Mononuclear cell (primary cell): Measurements from ENCODE around the gene SLX4IP. TPM values are rescaled to one million over a fixed set of nuclear protein-coding genes. Genes with fewer than 3 reads are reported as not detected.

ENCODE experiments used
- H3K27me3 ChIP-seq: 2 replicates; pipeline ENCODE4 v1.6.0; 2011; ENCODE audit warnings: low read length, control low read depth; ENCODE audit not compliant: insufficient read depth
- H3K4me1 ChIP-seq: 2 replicates; pipeline ENCODE4 v1.5.1; 2011; ENCODE audit warnings: mild to moderate bottlenecking, low read length, control low read depth; ENCODE audit not compliant: insufficient read depth
- H3K4me3 ChIP-seq: 2 replicates; pipeline ENCODE4 v1.5.1; 2011; ENCODE audit warnings: mild to moderate bottlenecking, low read length, moderate library complexity
- H3K9me3 ChIP-seq: 2 replicates; pipeline ENCODE4 v1.5.1; 2011; ENCODE audit warnings: low read depth, mild to moderate bottlenecking, control low read depth, low read length
- total RNA-seq: library from RNA; depleted of rRNA; stranded (reverse); fragments of >200 nt; gene quantifications from one replicate; pipeline ENCODE4 v1.2.3, GENCODE V29; 2012

The SLX4IP gene
- total RNA-seq, 1 donor, result 1.2 TPM

DNA sequence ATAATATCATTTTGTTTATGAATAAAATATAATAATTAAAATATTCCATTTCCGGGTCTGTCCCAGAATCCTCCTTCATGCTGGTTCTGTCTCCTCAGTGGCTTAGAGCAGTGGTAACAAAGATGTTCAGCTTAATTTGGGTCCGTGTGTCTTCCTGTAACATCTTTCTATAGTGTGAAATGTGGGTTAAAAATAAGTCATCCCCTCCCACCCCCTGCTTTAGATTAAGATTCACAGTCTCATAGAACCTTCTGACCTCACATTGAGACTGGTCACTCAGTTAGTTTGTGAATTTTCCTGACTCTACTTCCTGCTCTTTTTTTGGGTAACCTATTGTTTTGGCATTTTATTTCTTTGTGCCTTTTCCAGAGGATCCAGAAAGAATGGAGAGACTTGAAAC, 55.2 kb downstream of the SLX4IP start:
- peaks cover 41% of the 10 kb centered on the region for H3K4me1 ChIP-seq
- H3K27me3 ChIP-seq, result no peaks in the 10 kb centered on the region
- H3K9me3 ChIP-seq, result no peaks in the 10 kb centered on the region
- H3K4me3 ChIP-seq, result no peak overlapping the region

DNA sequence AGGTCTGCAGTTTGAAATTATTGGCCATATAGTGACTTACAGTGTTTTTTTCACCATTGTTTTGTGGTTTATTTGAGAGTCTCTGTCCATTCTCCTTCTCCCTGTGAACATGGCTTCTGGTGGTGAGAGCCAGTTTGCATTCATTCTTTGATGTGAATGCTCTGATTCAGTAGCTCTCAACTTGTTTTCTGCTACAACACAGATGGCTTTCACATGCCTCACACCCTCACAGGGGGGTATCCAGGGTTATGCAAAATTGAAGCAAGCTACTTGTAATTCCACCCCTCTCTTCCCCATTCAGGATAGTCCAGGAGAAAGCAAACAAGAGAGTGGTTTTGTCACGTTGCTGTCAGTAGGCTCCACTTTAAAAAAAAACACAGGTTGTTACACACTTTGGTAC, 55.6 kb downstream of the SLX4IP start:
- H3K27me3 ChIP-seq, result no peaks in the 10 kb centered on the region
- H3K9me3 ChIP-seq, result no peaks in the 10 kb centered on the region
- H3K4me3 ChIP-seq, result no peak overlapping the region
- peaks cover 41% of the 10 kb centered on the region for H3K4me1 ChIP-seq

DNA sequence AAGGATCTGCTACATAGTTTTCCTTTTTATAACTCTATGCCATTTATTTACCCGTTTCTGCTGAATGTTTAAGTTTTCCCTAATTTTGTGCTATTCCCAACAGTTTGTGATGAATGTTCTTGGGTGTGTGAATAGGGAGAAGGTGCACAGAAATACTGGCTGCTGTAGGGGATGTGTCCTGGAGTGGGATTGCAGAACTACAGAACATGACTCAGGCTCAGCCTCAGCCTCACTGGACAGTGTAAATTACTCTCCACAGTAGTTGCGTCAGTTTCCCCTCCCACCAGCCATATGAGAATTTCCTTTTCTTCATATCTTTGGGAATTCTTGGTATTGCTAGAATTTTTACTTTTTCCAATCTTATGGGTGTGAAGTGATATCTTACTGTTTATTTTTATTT, 57.0 kb downstream of the SLX4IP start:
- H3K27me3 ChIP-seq, result no peaks in the 10 kb centered on the region
- H3K4me3 ChIP-seq, result no peak overlapping the region
- H3K9me3 ChIP-seq, result no peaks in the 10 kb centered on the region
- H3K4me1 ChIP-seq, result peaks cover 39% of the 10 kb centered on the region

DNA sequence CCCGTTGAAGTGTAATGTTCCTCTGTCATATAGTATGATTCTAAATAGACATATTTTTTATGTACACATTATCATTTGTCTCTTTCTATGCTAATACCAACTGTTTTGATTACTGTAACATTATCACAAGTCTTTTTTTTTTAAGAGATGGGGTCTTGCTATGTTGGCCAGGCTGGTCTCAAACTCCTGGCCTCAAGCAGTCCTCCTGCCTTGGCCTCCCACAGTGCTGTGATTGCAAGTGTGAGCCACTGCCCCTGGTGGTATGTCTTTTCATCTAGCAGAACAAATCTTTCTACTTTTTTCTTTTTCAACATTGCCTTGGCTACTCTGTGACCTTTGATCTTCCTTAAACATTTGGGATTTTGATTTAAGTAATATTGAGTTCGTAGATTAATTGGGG, 57.7 kb downstream of the SLX4IP start:
- Histone ChIP-seq H3K9me3 (no peaks in the 10 kb centered on the region), H3K27me3 (no peaks in the 10 kb centered on the region), H3K4me1 (peaks cover 31% of the 10 kb centered on the region), H3K4me3 (no peak overlapping the region)

DNA sequence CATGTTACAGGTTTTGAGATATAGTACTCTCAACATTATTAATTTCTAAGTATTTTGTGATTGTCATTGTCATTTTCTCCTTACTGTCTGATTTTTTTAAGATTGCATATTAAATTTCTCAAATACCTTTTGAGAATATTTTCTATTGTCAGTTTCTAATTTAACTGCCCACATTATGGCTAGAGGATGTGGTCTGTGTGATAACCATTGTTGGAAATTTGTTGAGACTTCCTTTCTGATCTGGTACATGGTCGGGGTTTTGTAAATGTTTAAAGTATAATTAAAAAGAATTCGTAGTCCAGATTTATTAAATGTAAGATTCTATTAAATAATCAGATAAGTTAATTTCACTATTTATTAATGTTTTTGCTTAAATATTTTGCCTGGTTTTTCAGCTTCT, 60.1 kb downstream of the SLX4IP start:
- H3K9me3 ChIP-seq, result no peaks in the 10 kb centered on the region
- H3K4me3 ChIP-seq, result no peak overlapping the region
- H3K4me1 ChIP-seq, result peaks cover 19% of the 10 kb centered on the region
- H3K27me3 ChIP-seq, result no peaks in the 10 kb centered on the region

DNA sequence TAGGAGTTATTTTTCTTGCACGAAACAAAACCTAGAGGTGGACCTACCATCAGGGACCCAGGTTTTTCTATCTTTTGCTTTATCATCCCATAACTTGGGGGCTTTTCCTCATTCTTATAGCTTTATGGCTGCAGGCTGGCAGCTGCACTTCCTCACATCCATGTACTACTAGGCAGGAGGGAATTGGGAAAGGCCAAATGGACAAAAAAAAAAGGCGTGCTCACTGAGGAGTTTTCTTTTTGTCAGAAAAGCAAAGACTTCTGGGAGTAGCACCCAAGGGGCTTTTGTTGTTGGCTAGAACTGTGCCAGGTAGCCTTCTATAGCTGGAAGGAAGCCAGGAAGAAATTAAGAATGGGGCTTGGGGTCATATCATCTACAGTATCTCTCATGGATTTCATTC, 61.4 kb downstream of the SLX4IP start:
- Histone ChIP-seq H3K9me3 (no peaks in the 10 kb centered on the region), H3K4me1 (peaks cover 21% of the 10 kb centered on the region), H3K4me3 (no peak overlapping the region), H3K27me3 (no peaks in the 10 kb centered on the region)

DNA sequence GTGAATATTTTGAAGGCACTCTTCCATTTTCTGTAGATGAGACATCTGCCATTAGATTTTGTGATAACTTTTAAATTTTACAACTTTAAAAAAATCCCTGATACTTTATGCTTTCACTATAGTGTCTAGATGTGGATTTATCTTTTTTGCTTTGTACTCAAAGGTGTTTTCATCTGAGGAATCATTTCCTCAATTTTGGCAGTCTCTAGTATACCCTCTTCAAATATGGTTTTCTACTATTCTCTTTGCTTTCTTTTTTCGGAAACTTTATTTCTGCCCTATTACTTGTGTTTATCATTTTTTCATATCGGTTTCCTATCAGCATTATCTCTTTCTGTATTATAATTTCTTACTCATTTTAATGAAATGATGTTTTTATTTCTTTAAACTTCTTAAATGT, 62.2 kb downstream of the SLX4IP start:
- Histone ChIP-seq H3K4me3 (no peak overlapping the region), H3K27me3 (no peaks in the 10 kb centered on the region), H3K4me1 (peaks cover 24% of the 10 kb centered on the region), H3K9me3 (no peaks in the 10 kb centered on the region)

DNA sequence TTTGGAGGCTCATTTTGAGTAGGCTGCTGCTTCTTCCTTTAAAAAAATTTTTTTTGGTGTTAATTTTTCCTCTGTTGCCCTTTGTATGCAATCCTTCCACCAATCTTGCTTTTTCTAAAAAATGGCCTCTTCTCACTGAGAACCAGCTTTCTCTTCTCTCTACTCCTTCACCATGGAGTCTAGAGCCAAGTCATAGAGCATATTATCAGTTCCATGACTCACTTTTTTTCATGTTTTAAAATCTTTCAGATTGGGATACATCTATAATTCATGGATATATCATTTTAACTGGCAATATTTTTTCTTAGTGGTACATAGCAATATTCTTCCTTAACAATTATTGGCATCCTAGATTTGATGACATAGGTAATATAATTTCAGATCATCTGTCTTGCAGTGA, 62.7 kb downstream of the SLX4IP start:
- no peak overlapping the region for H3K4me3 ChIP-seq
- no peaks in the 10 kb centered on the region for H3K27me3 ChIP-seq
- H3K4me1 ChIP-seq, result peaks cover 29% of the 10 kb centered on the region
- H3K9me3 ChIP-seq, result no peaks in the 10 kb centered on the region

DNA sequence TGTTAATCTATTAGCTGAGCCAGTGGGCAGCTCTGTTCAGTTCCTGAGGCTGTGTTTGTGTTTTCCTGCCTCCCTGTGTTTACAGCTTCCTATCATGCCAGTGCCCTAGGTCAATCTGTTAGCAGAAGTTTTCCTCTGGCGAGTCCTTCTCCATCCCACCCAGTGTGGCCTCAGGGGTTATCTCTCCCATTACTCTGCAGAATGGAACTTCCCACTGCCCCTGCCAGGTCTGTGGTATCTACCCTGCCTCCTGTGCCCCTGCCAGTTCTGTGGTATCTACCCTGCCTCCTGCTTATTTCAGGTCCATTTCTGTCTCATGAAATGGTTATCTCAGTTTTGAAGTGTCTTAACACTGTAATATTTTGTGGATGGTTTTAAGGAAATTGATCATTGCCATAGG, 63.1 kb downstream of the SLX4IP start:
- Histone ChIP-seq H3K27me3 (no peaks in the 10 kb centered on the region), H3K9me3 (no peaks in the 10 kb centered on the region), H3K4me1 (peaks cover 33% of the 10 kb centered on the region), H3K4me3 (no peak overlapping the region)

DNA sequence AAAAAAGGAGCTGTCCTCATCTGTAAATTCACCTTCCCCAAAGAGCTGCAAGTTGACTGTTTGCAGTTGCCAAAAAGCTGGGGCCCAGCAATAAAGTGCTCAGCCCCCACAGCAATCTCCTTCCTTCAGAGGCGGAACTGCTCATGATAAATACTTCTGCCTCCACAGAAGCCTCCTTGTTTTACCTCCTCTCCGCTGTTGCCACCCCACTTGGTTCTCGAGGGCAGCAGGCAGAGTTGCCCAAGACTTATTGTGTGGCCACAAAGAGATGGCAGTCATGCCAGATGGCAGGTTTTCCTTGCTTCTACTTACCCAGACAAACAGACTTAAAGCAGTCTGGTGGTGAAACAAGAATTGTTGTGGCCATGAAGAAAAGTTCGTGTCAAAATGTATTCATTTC, 66.3 kb downstream of the SLX4IP start:
- Histone ChIP-seq H3K9me3 (no peaks in the 10 kb centered on the region), H3K4me1 (peaks cover 65% of the 10 kb centered on the region), H3K4me3 (peak overlapping the region; percentile 26), H3K27me3 (no peaks in the 10 kb centered on the region)

DNA sequence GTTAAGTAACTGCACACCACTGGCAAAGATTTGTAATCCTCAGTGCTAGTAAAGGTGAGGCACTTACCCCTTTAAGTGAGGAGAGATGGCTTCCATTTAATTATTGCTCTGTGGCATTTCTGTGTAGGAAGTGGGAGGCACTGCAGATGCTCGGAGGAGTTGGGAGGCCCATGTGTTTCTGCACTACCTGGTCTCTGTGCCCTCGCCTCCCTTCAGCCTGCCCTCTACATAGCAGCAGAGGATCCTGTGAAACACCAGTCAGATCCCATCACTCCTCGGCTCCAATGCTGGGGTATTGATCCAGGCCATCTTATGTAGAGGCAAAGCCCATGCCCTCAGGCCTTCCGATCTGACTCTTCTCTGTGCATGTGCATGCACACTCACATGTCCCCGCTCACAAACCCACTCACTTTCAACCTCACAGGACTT, 67.0 kb downstream of the SLX4IP start:
- Histone ChIP-seq H3K4me3 (peak overlapping the region; percentile 26), H3K27me3 (no peaks in the 10 kb centered on the region), H3K4me1 (peaks cover 72% of the 10 kb centered on the region), H3K9me3 (no peaks in the 10 kb centered on the region)

DNA sequence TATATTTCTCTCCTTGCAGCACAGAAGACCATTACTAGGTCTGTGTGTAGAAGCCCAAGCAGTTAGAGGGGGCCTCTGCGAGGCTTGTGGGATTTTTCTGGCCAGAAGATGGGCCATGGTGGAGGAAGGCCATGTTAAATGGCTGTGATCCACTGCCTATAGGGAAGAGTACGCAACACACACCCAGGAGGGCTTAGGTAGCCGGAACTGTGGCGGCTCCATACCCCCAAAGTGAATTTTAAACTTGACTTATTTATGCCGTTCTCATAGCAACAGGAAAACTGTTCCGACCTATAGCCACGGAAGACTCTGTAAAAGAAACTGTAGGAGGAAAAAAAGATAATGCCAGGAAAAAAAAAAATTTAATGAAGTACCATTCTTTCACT, 69.5 kb downstream of the SLX4IP start:
- H3K4me1 ChIP-seq, result peaks cover 83% of the 10 kb centered on the region
- H3K9me3 ChIP-seq, result no peaks in the 10 kb centered on the region
- H3K4me3 ChIP-seq, result no peak overlapping the region
- H3K27me3 ChIP-seq, result no peaks in the 10 kb centered on the region

DNA sequence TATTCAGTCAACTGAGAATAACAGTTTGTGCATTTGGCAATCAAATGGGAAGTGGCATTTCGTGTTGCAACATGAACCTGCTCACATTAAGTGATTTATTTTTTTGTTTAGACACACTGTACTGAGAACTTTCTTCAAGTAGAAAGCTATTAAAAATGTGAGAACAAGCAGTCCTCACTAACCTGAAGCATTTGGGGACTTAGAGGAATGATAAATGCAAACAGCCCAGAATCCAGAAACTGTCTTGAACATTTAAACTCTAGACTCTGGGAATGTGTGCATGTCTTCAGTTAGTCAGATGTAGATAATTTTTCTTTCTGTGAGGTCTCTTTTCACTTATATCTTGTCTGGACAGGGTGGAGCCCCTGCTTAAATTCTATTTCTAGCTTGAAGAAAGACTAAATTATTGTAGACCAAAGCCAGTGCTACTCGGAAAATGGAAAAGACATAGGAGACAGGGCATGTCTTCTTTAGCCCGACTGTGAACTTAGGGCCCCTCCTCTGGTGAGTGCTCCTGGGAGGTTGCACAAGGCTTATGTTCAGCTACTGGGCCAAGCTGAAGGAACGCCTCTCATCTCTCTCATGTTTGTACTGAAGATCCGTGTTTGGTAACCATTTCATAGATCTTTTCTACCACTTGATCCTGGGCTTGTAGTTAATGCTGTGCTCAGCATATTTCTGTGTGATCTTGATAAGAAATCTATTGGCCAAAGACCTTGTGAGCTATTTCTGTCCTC, 70.1 kb downstream of the SLX4IP start:
- no peak overlapping the region for H3K4me3 ChIP-seq
- peaks cover 81% of the 10 kb centered on the region for H3K4me1 ChIP-seq
- no peaks in the 10 kb centered on the region for H3K27me3 ChIP-seq
- no peaks in the 10 kb centered on the region for H3K9me3 ChIP-seq

DNA sequence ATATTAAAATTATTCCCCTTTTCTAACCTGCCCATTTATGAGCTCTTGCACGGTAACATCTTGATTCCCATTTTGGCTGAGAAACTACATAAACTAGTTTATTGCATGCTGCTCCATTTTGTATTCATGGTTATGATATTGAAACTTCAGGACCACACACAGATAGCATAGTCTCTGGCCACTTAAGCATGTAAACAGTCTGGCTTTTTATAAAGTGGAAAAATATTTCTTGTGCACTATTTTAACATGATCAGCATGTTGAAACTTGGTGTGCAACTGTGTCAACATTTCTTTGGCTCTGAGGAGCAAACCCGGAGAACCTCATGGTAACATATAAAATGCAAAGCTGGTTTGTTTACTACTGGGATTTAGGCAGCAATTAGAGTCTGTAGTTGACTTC, 70.7 kb downstream of the SLX4IP start:
- Histone ChIP-seq H3K9me3 (no peaks in the 10 kb centered on the region), H3K4me3 (no peak overlapping the region), H3K27me3 (no peaks in the 10 kb centered on the region), H3K4me1 (peaks cover 81% of the 10 kb centered on the region)

DNA sequence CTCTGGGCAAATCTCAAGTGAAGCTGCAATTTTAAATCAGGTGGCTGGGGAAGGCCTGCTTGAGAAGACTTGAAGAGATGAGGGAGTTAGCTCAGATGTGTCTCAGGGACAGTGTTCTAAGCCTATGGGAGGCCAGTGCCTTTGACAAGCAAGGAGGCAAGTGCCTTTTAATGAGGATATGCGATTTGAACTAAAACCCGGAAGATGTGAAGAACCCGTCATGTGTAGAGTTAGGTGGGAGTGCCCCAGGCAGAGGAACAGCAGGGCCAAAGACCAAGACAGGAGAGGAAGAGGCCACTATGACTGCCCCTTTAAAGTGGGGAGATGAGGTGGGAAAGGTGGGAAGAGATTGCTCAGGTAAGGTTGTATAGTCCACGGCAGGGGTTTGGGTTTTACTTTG, 71.9 kb downstream of the SLX4IP start:
- Histone ChIP-seq H3K9me3 (no peaks in the 10 kb centered on the region), H3K4me3 (no peak overlapping the region), H3K27me3 (no peaks in the 10 kb centered on the region), H3K4me1 (peaks cover 81% of the 10 kb centered on the region)

DNA sequence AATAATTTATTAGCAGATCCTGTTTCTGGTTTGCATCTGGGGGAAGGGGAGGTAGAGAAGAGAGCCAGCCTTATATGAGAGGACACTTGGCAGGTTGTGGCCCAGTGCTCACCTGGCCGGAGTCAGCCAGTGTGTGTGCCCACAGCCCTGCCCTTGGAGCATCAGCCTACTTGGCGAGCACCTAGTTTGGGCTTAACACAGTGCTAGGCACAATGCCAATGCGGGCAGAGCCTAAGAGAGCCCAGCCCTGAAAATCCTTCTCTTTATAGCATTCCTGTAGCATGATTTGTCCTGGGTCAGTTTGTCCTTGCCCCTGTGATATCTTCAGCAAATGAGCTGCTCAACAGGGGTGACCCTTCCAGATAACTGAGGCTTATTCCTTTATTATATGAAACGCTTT, 73.0 kb downstream of the SLX4IP start:
- H3K4me3 ChIP-seq, result no peak overlapping the region
- no peaks in the 10 kb centered on the region for H3K9me3 ChIP-seq
- H3K27me3 ChIP-seq, result no peaks in the 10 kb centered on the region
- peaks cover 78% of the 10 kb centered on the region for H3K4me1 ChIP-seq
